ENCODE data around the gene CLCA4.

GRCh38 chr1:86552376-86552775 is 5.5 kb downstream of the CLCA4 start:
- no peak for TF ChIP-seq EZH2 (IDR thresholded peaks at IDR 0.05; ENCODE audit: low read depth, unreplicated experiment)
- no peak for TF ChIP-seq POLR2AphosphoS5 (IDR thresholded peaks at IDR 0.05; ENCODE audit: low read depth)
- TF ChIP-seq, protein P1, sequence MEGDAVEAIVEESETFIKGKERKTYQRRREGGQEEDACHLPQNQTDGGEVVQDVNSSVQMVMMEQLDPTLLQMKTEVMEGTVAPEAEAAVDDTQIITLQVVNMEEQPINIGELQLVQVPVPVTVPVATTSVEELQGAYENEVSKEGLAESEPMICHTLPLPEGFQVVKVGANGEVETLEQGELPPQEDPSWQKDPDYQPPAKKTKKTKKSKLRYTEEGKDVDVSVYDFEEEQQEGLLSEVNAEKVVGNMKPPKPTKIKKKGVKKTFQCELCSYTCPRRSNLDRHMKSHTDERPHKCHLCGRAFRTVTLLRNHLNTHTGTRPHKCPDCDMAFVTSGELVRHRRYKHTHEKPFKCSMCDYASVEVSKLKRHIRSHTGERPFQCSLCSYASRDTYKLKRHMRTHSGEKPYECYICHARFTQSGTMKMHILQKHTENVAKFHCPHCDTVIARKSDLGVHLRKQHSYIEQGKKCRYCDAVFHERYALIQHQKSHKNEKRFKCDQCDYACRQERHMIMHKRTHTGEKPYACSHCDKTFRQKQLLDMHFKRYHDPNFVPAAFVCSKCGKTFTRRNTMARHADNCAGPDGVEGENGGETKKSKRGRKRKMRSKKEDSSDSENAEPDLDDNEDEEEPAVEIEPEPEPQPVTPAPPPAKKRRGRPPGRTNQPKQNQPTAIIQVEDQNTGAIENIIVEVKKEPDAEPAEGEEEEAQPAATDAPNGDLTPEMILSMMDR (conservative IDR thresholded peaks at IDR 0.05; ENCODE audit: low read depth in 2 of 2), result no peak
- TF ChIP-seq REST (IDR thresholded peaks at IDR 0.05; ENCODE audit: unreplicated experiment), result no peak
- no peak for TF ChIP-seq NANOG (IDR thresholded peaks at IDR 0.05; ENCODE audit: borderline replicate concordance)
- TF ChIP-seq CREB1 (CRISPR knock-in tag; IDR thresholded peaks at IDR 0.05; ENCODE audit: low read depth), result no peak
- no peak for TF ChIP-seq EZH2phosphoT487 (IDR thresholded peaks at IDR 0.05; ENCODE audit: unreplicated experiment)
- no peak for TF ChIP-seq STAT1 (IDR thresholded peaks at IDR 0.05; ENCODE audit: unreplicated experiment)
- no peak for TF ChIP-seq ZNF114 (CRISPR knock-in tag; IDR thresholded peaks at IDR 0.05)

All from GM23338 (cell line).